Measurements from ENCODE around the gene TMEM150C.
"Not testable (repeated sequence)": the region's sequence is repeated elsewhere in the genome, so short reads cannot be mapped to it uniquely, and the experiment has no call there.

TMEM150C gene

DNA sequence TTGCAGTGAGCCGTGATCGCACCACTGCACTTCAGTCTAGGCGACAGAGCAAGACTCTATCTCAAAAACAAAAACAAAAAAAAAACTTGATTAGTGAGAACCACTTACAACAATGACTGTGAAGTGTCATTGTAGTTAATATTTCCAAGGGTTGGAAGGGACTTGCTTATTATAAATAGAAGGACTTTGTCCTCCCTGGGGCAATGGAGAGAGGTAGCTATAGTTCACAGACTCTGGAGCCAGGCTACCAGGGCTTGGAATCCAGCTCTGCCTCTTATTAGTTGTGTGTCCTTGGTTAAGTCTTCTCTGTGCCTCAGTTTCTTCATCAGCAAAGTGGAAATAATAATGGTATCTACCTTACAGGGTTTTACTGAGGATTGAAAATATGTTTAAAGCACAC, 51.6 kb downstream of the TMEM150C start:
- no peak for DNase-seq

DNA sequence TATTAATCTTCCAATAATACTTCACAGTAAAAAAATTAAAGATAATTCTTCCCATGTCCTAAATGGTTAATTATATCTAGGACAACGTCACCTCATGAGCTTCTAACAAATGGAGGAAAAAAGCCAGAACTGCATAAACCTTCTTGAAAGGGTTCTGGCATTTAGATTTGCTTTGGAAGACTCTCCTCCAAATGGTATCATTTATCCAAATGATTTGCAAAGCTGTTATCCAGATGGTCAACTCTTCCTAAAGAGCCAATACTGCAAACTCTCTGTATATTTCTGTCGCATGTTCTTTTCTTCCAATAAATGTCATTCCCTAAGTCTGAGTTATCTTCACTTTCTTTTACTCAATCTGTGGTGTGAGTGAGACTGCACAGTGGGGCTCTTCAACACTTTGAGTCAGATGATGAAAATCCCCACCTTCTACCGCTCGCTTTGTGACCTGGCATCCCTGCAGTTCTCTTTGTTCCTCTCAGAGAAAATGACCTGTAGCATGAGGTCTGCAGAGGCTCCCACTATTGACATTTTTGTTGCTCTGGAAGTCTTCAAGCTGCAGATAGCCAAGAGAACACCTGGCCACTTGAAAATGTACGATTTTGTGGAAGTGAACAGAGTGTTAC, 52.9 kb downstream of the TMEM150C start:
- peak; percentile 48 for DNase-seq

DNA sequence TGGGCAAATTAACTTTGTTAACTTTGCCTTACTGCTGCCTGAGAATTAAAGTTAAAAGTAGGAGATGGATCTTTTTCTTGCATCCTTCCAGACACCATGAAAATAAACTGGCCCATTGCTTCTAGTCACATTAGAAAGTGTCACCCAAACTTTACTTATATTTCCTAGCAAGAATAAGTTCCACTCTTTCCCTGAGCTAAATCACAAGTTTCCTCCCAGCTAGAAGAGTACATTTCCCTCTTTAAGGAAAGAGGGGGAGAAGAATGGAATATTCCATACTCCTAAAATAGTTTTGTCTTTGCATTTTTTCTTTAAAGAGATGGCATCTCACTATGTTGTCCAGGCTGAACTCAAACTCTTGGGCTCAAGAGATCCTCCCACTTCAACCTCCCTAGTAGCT, 53.8 kb downstream of the TMEM150C start:
- DNase-seq, result no peak

DNA sequence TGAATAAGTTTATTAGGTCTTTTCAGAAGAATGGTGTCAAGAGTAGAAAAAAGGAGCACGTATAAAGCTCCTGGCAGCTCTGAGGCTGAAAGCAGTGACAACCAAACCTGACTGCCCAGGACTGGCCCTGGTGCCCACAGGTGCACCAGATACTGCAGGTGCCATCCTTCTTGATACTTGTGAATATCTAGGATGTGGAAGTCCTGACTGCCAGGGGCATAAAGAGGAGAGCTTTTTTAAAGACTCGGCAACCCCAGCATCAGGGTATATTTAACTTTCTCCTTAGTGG, 60.7 kb downstream of the TMEM150C start:
- DNase-seq, result no peak

DNA sequence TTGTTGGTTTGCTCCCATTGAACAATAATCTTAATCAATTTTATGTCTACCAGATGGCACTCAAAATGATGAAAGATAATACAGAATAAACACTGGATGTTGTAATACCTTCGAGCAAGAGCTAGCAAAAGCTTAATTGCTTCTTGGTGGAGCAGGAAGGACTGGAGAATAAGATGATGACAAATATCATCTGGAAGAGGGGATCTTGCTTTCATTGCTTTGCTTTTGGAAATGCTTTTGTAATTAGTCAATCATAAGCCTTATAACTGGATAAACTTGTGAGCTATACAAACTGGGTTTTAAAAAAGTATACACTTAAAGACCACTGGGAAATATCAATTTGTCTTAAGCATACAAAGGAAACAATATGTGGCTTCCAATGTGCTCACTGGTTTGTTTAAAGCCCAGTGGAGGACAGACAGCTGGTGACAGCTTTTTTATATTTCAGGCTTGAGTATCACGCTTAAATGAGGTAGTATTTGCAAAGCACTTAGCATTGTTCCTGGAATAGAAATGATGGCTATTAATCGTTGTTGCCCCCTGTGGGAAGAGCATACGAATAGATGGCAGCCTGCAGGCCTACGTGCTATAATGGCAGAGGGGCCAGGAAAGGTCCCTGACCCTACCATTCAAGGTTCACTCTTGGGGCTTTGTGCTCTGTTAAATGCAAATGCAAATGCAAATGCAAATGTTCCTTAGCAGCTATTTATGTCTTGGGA, 61.2 kb downstream of the TMEM150C start:
- DNase-seq, result peak; percentile 85

DNA sequence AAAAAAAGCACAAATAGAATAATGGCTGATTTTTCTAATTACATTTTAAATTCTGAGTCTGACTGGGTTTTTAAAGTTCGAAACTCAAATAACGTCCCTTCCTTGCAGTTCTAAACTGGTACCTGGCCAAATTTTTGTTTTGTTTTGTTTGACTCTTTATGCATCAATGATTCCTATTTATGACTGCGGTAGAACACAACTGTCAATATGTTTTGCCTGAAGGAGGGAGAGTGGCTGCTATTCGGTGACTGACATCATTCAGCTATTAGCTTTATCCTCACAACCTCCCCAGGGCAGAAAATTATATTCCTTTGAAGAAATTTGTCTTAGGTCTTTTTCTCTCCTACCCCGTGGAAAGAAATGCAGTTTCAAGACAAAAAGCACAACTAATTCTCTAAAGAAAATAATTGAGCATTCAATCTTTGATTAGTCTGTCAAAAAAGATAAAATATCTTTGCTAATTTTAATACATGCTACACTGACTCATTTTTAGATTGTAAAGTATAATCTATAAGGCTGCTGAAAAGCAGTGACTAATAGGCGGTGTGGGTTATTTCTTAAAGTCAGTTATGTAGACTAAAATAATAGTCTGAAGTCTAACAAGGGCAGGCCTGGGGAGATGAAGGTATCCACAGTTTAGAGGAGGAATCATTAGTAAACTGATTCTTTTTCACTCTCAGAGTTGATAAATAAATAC, 61.9 kb downstream of the TMEM150C start:
- peak; percentile 79 for DNase-seq

DNA sequence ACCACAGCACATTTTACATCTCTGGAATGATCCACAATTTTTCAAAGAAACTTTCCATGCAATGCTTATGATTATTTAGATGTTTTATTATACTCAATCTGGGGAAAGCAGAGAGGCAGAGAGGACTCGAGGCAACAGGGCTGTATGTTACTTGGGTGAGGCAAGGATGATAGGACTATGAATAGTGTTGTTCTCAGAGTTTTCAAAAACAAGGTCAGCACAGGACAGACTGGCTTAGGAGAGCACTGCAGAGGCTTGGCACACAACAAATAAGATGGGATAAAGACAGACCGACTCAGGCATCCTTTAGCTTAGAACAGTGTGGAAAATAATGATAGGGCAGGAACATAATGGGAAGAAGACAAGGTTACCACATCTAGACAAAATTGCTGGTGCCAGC, 65.4 kb downstream of the TMEM150C start:
- no peak for DNase-seq

DNA sequence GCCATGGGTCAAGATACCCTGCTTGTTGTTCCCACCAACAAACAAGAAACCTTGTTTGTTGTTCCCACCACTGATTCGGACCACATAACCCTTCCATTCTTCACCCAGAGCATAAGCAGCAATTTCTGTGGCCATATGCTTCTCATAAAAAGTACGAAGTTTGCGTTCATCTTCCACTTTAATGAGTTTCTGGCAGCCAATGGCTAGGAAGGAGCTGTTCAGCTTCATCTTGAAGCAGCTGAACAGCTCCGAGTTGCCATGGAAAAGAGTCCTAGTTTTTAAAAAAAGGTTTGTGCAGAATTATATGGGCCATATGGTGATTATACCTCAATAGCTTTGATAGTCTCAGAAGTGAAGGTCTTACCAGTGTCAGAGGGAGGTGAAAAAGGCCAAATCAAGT, 66.1 kb downstream of the TMEM150C start:
- DNase-seq, result no peak

DNA sequence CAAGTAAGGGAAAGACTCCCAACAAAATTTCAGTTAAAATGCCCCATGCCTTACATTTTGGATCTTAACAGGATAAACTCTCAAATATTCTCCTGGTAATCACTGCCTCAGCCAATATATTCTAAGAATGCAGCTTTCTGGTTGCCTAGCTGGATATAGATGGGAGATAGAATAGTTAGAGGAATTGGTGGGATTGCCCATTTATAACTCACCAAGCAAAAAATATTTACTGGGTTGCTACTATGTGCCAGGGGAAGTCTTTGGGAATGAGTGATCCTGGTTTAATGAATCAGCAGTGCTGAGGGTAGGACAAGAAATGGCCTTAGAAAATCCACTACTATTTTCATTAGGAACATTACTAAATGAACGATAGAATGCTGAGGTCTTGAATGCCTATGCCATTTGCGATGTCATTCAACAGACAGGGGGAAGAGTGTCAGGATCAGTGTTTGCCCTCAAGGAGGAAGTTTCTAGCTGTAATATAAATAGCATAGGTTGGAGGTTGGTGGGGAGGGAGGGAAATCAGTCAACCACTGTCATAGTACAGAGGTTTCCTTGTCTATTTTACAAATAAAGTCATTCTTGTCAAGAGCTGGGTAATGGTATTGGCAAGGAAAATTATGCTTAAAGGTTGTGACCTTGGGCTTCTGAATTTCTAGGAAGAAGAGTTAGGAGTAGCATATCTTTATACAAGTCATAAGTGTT, 67.9 kb downstream of the TMEM150C start:
- no peak for DNase-seq

DNA sequence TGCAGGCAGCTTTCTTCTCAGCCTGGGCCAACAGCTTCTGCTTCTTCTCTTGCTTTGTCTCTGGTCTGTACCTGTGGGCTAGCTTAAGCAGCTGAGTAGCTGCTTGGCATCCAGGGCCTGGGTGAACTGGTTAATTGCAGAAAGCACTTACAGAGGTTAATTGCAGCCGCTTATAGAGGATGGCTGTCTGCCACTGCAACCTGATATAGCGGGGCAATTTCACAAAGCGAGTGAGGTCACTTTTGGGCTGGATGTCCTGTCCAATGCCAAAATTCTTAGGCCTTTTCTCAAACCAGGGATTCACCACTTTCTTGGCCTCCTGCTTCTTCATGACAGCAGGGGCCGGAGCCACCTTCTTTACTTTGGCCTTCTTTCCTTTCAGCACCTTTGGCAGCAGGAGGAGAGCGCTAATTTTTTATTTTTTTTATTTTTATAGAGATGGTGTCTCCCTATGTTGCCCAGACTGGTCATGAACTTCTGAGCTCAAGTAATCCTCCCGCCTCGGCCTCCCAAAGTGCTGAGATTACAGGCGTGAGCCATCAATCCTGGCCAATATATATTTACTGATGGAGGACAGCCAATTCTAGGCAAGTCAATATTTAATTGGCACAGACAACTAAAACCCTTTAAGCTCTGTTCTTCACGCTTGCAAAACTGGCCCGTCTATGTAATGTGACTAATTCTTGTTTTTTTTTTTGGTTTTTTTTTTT, 70.4 kb downstream of the TMEM150C start:
- peak; percentile 83 for DNase-seq

DNA sequence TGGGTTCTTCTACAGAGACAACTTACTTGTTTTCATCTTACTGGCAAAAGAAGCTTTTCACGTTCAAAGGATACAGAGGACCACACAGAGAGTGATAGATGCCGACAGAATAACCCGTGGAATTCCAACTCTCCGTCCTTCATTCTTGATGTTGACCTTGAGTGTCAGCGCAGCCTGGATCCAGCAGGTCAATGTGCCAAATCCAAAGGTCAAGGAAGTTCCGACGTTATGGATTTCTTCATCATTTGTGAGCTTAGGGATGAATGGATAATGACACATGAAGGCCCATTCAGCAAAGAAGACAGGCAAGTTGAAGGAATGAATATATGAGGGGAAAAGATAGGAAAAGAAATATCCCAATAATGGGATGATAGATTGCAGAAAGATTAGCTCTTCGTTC, 71.8 kb downstream of the TMEM150C start:
- no peak for DNase-seq

DNA sequence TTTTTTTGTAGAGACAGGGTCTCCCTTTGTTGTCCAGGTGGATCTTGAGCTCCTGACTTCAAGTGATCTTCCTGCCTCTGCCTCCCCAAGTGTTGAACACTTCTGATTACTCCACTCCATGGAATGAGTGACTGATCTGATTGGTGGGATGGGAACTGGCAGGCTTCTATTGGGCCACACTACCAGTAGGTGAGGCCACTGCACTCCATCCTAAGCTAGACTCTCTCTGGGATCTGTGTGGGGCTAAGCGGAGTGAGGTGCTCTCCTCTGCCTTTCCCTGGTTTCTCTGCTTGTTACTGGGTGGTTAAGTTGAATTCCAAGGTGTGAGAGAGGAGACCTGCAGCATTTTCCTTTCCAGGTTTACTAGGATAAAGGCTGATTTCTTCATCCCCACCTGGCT, 72.7 kb downstream of the TMEM150C start:
- no peak for DNase-seq

DNA sequence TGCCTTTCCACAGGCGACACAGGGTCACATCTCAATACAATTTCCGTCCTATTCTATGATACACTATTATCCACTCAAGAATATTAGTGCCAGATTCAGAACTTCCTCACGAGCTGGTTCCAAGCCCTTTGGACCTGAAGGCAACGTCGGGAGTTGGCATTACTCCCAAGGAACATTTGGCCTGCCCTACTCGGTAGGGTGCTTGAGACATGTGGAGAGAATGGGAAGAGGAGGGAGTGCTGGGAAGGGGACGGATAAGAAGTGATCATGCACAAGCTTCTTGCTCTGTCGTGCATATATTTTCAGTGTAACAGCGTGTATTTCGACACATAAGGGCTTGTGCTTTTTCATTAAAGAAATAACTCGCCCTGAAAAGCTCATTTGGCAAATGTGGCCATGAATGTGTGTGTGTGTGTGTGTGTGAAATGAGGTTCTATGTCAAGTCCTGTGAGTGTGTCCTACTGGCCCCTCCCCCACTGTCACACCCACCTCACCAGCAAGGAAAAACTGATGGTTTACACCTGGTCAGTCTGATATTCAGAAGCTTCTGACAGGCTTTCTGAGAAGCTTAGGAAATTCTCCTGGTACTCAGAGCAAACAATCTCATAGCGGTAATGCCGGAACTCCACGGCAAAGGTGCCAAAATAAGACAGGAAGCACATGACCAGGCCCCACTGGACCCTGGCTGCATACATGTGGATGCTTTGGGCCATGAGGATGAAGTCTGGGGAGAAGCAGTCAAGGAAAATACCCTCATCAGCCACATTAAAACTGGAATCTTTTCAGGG, 76.6 kb downstream of the TMEM150C start:
- no peak for DNase-seq

DNA sequence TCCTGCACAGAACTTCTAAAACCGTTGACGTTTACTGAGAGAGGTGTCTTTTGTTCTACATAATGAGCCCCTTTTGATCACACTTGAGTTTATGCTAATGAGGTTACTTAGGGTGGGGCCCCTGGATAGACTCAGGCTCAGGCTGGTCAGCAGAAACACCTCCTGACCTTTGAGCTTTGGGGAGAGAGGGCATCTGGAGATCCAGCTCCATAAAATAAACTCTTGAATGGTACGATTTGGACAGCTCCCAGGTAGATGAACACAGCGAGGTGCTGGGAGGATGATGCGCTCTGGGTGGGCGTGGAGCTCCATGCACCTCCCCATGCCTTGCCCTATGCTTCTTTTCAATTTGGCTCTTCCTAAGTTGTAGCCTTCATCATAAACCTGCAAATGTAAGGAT, 79.4 kb downstream of the TMEM150C start:
- DNase-seq, result no peak

DNA sequence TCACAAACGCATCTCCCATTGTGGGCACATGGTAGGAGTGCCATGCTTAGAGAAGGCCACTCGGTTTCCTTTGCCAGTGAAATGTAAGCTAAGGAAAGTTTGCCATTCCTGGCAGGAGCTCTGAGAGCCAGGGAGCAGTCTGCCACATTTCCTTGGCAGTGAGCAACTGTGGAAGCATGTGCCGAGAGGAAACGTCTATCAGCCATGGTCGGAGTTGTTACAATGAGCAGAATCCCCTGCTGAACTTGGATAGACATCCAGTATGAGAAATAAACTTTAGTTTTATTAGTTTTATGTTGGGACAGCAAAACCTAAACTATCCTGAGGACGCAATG, 80.3 kb downstream of the TMEM150C start:
- DNase-seq, result no peak

DNA sequence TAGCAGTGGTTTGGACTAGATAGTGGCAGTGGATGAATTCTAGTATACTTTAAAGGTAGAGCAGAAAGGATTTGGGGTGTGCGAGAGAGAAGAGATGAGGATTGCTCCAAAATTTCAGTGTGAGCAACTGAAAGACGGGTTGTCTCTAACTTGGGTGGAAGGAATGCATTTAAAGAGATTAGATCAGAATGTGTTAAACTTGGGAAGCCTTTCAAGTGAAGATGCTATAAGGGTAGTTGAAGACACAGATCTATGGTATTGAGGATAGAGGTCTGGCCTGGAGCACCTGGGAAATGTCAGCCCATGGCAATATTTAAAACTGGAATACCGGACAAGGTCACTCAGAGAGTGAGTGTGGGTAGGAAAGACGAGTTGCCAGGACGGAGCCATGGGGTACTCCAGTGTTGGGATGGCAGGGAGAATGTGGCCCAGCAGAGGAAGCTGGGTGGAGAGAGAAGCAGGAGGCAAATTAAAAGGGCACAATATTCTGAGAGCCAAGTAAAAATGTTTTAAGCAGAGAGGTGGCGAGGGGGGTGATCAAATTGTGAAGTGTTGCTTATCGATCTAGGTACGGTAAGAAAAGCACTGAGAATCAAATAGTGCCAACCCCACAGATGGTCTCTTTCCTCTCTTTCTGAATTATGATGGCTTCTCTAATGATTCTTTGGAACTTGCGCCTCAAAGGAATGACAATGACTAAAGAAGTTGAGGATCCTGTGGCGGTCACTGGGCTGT, 80.8 kb downstream of the TMEM150C start:
- no peak for DNase-seq

DNA sequence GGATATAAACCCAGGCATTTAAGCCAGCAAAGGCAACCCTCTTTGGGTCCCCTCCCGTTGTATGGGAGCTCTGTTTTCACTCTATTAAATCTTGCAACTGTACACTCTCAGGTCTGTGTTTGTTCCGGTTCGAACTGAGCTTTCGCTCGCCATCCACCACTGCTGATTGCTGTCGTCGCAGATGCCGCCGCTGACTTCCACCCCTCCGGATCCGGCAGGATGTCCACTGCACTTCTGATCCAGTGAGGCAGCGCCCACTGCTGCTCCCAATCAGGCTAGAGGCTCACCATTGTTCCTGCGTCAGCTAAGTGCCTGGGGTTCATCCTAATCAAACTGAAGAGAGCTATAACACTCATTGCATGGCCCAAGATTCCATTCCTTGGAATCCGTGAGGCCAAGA, 82.2 kb downstream of the TMEM150C start:
- no peak for DNase-seq

DNA sequence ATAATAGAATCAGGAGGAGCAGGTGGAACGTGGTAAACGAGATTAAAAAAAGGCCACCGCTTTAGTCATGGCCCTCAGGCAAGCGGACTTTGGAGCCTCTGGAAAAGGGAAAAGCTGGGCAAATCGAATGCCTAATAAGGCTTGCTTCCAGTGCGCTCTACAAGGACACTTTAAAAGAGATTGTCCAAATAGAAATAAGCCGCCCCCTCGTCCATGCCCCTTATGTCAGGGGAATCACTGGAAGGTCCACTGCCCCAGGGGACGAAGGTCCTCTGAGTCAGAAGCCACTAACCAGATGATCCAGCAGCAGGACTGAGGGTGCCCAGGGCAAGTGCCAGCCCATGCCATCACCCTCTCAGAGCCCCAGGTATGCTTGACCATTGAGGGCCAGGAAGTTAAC, 84.3 kb downstream of the TMEM150C start:
- not testable (repeated sequence) for DNase-seq

DNA sequence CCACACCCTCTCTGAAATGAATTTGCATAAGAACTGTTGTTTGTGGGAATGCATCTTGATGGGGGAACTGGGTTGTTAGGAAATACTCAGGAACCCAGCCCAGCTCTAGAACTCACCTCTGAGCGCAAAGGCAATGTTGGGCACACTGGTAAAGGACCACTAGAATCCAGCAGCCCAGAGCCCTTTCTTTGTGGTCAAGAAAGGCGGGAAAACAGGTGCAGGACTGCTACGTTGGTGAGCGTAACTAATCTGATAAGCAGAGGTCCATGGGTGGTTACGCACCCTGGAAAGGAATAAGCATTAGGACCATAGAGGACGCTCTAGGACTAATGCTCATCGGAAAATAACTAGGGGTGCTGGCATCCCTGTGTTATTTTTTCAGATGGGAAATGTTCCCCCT, 85.9 kb downstream of the TMEM150C start:
- not testable (repeated sequence) for DNase-seq

DNA sequence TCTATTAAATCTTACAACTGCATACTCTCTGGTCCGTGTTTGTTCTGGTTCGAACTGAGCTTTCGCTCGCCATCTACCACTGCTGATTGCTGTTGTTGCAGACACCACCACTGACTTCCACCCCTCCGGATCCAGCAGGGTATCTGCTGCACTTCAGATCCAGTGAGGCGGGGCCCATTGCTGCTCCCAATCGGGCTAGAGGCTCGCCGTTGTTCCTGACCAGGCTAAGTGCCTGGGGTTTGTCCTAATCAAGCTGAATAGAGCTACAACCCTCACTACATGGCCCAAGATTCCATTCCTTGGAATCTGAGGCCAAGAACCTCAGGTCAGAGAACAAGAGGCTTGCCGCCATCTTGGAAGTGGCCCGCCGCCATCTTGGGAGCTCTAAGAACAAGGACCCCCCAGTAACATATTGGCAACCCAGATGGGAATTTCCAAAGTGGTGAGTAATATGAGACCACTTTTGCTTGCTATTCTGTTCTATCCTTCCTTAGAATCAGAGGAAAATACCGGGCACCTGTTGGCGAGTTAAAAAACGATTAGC, 88.1 kb downstream of the TMEM150C start:
- DNase-seq, result no peak

DNA sequence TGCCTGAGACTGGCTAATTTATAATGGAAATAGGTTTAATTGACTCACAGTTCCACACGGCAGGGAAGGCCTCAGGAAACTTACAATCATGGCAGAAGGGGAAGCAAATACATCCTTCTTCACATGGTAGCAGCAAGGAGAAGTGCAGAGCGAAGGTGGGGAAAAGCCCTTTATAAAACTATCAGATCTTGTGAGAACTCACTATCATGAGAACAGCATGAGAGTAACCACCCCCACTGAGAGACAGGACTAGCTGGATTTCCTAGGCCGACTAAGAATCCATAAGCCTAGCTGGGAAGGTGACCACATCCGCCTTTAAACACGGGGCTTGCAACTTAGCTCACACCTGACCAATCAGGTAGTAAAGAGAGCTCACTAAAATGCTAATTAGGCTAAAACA, 88.7 kb downstream of the TMEM150C start:
- DNase-seq, result not testable (repeated sequence)
